GM21423 (cell line): ENCODE data around the gene KRCC1.

Source experiments
- ATAC-seq: cut with Tn5 transposase; IDR thresholded peaks from one replicate; pipeline ENCODE4 v1.9.1; 2021; ENCODE audit warnings: mild to moderate bottlenecking, moderate library complexity; ENCODE audit not compliant: unreplicated experiment

KRCC1 gene

DNA sequence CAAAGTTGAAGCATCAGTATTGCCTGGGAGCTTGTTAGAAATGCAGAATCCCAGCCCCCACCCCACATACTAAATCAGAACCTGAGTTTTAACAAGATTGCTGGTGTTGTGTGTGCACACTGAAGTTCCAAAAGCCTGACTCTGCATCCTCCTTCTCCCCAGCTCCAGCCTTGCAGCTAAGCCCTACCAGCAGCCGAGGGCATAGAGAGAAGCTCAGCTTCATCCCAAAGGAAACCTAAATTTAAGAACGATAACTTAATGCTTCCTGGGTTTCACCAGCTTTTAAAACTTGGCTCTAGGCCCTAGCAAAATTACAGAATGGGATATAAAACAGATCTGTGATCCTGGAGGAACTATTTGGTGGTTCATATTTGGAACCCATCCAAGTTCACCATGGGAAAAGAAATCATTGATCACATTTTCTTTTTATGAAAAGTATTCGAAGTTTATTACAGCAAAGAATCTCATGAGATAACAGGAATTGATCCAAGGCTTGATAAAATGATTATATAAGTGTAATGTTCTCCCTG lies 23.1 kb upstream of the KRCC1 start:
- ATAC-seq: no peak

GRCh38 chr2:88077080-88077479 lies 21.5 kb upstream of the KRCC1 start:
- no peak for ATAC-seq

DNA sequence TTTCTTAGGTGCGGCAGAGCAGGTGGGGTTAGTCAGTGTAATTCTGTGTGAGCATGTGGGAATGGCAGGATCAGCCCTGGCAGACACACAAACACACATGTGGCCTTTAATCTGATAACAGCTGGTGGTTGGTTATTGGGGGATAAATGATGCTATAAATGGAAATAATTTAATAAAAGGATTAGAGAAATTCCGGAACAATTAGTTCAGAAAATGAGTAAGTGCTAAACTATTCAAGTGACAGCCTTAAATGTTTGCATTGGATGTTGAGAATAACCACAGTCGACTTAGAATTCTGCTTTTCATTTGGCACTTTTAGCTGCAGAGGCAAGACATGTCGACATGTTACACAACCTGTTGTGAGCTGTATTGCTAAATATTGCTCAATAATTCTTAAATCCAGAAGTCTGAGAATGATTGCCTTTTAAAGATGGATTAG lies 19.3 kb upstream of the KRCC1 start:
- no peak for ATAC-seq

GRCh38 chr2:88074150-88074549 lies 18.6 kb upstream of the KRCC1 start:
- no peak for ATAC-seq

GRCh38 chr2:88071365-88071764 lies 15.8 kb upstream of the KRCC1 start:
- ATAC-seq: no peak

- no peak for ATAC-seq
Measured at GRCh38 chr2:88070055-88070454, 14.5 kb upstream of the KRCC1 start.

DNA sequence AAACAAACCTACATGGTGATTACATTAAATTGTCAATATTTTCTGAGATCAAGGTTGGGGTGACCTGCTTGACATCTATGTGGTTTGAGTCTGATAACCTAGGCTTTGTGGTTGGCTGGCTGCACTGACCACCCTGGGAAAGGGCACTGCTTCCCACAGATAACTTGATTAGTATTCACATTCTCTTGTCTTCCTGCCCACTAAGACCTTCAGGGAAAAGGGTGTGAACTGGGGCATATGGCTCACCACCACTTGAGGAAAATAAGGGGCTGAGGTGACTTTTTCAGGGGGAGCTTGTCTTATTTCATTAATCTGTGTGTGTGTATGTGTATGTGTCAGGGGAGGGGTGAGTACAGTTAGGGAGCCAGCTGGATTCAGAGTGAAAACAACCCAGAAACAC lies 13.5 kb upstream of the KRCC1 start:
- ATAC-seq: no peak

GRCh38 chr2:88068044-88068443 lies 12.5 kb upstream of the KRCC1 start:
- ATAC-seq: no peak

DNA sequence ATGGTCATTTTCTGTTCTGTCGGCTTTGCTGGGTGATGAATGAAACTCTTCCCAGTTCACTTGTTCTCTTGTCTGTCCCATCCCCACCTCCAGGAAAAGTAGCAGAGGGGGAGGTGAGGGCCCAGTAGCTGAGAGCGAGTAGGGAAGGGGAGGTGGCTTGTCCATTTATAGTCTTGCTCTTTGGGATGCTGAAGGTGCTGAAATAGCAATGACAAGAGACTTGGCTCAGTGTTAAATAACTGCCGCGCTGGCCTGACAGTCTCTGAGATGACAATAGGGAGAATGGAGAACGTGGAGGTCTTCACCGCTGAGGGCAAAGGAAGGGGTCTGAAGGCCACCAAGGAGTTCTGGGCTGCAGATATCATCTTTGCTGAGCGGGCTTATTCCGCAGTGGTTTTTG lies 12.0 kb upstream of the KRCC1 start, which contains the start of gene SMYD1:
Gene SMYD1 (plus strand): TSS at position 228 of the 400 bp plus-strand sequence. CDS start 40 bp downstream, at position 268.
- no peak for ATAC-seq

- ATAC-seq: no peak
Measured at GRCh38 chr2:88067189-88067588, 11.6 kb upstream of the KRCC1 start.

GRCh38 chr2:88066543-88066942 lies 11.0 kb upstream of the KRCC1 start:
- ATAC-seq: no peak

- ATAC-seq: no peak
Measured at GRCh38 chr2:88061295-88061694, 5.7 kb upstream of the KRCC1 start.

DNA sequence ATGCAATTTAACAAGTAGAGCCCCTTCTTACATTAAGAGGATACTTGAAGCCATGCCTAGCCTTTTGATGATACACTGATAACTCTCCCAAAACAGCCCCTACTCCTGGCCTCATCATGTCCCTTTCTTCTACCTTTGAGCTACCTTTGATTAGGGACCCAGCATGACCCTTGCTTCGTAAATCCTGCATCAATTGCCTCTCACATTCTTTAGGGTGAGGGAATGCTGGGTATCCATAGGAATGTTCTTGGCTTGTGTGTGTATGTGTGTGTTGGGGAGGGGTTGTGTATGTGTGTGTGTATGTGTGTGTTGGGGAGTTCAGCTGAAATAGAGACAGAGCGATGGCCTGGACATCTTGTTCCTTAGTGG lies 5.3 kb upstream of the KRCC1 start:
- ATAC-seq: no peak

- no peak for ATAC-seq
Measured at GRCh38 chr2:88059979-88060906, 4.7 kb upstream of the KRCC1 start.

GRCh38 chr2:88058191-88058590 lies 2.6 kb upstream of the KRCC1 start:
- no peak for ATAC-seq

DNA sequence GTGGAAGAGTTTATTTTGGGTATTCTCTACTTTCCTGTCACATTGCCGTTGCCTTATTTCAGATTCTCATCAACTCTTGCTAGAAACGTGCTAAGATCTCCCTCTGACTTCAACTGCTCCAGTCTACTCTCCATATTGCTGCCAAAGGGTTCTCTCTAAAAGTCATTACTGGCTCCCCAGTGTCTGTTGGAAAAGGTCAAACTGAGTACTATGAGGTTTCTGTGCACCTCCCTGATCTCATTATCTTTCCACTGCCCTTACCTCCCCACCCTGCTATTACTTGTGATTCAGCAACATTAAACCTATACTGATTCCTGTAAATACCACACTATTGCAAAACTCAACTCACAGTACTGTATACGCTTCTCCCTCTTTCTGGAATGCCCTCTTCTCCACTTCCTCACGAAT lies 1.9 kb upstream of the KRCC1 start:
- no peak for ATAC-seq

DNA sequence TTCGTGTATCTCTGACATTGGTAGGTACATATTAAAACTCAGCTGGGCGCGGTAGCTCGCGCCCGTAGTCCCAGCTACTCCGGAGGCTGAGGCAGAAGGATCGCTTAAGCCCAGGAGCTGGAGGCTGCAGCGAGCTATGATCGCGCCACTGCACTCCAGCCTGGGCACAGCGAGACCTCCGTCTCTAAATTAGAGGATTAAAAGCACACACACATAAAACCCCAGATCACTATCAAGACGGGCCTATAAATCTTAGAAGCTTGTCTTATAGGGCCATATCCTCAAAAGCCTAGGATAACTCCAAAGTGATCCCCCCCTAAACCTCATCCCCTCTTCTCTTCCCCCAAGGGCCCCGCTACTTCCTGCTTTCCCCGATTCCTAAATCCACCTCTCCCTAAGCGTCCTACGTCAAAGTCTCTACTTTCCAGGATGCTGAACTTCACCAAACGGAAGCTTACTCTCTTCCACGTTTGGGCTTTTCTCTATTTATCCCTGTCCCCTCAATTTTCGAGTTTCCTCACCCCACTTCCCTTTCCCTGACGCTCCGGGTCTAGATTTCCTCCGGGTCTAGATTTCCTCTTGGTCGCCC lies 707 bp downstream of the KRCC1 start:
- no peak for ATAC-seq

- ATAC-seq: no peak
Measured at GRCh38 chr2:88053934-88054781, 1.4 kb downstream of the KRCC1 start.

- ATAC-seq: no peak
Measured at GRCh38 chr2:88053296-88053695, 2.3 kb downstream of the KRCC1 start.

- no peak for ATAC-seq
Measured at GRCh38 chr2:88051792-88052191, 3.8 kb downstream of the KRCC1 start.

DNA sequence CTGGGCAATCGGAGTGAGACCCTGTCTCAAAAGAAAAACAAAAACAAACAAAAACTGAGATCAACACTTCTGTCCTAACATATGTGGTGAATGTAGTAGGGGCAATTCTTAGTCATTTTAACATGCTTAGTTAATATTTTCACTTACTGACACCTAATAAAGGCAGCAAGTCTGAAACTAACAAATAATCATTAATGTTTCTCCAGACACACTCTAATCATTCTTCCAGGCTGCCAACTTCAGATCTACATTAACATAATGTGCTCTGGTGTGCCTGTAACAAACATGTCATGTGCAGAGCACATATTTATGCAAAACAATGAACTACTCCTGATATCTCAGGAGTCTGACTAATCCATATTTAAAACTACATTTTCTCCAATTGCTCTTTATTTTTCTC lies 6.0 kb downstream of the KRCC1 start:
- peak; percentile 63 for ATAC-seq
